HL-60/S4 (cell line): ENCODE measurements around the gene GLI3.

Experiments
- in situ Hi-C: fragments of 300-500 bp; cut with MboI; formaldehyde crosslinking; loops from 2 replicates; pipeline ENCODE4 v1.14.3; 2022; ENCODE audit warnings: low sequenced_read_pairs

GLI3 gene

GRCh38 chr7:42106562-42106961 lies 130.4 kb downstream of the GLI3 start:
- in situ Hi-C loops: no loop called here

- in situ Hi-C loops: no loop called here
Measured at GRCh38 chr7:42105554-42106358, 131.3 kb downstream of the GLI3 start.

- in situ Hi-C loops: no loop called here
Measured at GRCh38 chr7:42104694-42105093, 132.3 kb downstream of the GLI3 start.

GRCh38 chr7:42104231-42104630 lies 132.8 kb downstream of the GLI3 start:
- in situ Hi-C loops: no loop called here

DNA sequence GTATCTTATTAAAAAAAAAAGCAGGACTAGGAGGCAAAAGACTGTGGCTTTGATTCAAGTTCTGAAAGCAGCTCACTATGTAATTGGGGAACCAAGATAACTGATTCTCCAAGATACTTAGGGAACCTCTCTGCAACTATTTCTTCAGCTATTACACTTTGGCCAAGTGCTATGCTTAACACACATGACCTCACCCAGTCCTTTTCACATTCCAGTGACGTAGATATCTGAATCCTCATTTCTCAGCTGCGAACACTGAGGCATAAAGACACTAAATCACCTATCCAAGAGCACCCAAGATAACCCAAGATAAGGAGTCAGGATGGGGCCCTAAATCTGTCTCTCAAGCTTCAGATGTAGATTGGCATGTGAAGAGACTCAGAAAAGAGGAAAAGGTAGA lies 133.6 kb downstream of the GLI3 start:
- in situ Hi-C loops: no loop called here

DNA sequence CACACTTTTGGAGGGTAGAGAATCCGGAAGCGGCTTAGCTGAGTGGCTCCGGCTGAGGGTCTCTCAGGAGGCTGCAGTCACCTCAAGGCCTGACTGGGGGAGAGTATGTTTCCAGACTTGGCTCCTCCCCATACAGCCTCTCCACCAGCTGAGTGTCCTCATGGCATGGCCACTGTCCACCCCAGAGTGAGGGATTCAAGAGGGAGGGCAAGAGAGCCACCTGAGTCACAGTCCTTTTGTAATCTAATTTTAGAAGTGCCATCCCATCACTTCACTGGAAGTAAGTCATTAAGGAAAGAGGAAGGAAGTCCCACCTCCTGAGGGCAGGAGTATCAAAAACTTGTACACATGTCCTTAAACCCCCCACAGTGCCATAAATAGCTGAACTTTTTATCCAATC lies 134.0 kb downstream of the GLI3 start:
- in situ Hi-C loops: no loop called here

DNA sequence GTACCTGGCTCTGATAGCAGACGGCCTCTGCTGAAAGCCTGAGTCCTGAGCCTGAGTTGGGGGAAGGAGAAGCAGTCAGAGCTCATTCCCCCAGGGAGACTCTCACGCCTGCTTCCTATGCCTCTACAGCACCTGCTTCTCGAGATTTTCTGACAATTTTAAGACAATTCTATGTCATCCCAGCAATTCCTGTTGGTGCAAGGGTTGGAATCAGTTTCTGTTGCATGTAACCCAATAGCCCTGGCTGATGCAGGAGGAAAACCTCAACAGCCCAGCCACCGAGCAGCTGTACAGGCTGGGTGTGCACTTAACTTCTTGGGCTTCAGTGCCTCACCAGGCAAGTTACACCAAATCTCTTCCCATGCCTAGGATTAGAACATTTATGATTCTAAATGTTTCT lies 134.7 kb downstream of the GLI3 start:
- in situ Hi-C loops: no loop called here

GRCh38 chr7:42100156-42100508 lies 136.9 kb downstream of the GLI3 start:
- in situ Hi-C loops: no loop called here

DNA sequence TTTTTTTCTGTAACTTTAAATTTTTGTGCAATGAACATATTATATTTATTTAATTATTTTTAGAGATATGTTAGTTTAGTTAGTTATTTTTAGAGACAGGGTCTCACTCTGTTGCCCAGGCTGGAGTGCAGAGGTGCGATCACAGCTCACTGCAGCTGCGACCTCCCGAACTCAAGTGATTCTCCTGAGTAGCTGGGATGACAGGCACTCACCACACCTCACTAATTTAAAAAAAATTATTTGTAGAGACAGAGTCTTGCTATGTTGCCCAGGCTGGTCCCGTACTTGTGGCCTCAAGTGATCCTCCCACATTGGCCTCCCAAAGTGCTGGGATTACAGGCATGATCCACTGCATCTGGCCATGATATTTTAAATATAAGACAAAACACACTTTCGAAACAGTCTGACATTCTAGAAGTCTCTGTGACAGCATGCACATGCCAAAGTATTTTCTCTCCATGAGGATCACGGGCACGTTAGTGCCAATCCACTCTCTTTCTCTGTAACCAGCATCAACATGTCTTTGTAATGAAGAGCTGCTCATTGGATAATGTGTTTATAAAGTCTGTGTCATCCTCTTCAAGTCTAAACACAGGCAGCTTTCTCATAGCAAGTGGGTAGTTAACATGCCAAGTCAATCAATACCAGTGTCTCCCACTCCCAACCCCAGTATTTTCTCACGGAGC lies 137.4 kb downstream of the GLI3 start:
- in situ Hi-C loops: no loop called here

DNA sequence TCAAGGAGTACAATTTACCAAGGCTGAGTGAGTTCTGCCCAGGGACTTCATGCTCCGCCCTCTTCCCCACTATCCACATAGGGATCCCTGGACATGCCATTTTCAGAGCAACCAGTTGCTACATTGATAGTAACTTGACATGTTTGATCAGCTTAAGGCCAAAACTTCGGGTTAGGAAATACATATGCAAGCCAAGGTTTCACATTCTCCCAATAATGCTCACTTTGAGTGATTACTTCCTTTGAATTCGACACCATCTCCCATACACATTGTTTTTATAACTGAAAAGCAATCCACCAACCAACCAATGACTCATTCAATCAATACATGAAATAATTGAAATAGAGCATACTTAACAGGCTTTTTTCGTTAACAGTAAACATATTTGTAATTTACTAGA lies 137.9 kb downstream of the GLI3 start:
- in situ Hi-C loops: no loop called here

- in situ Hi-C loops: no loop called here
Measured at GRCh38 chr7:42097752-42098151, 139.3 kb downstream of the GLI3 start.

- in situ Hi-C loops: no loop called here
Measured at GRCh38 chr7:42096681-42097561, 140.1 kb downstream of the GLI3 start.

GRCh38 chr7:42096268-42096667 lies 140.7 kb downstream of the GLI3 start:
- in situ Hi-C loops: no loop called here

DNA sequence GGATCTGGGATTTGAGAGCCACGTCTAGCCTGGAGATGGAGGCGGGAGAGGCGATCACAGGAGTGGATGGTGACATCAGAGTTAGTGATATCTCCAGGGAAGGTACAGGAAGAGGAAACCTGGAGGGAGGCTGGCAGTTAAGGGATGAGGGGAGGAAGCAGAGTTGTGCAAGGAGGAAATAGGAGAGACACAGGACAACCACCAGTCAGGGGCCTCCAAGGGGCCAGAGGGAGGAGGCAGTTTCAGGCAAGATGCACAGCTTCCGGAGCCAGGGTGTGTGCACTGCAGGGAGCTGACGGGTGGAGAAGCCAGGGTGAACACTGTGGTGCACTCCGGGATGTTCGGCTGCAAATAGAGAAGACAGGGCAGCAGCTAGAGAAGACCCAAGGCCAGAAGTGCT lies 141.2 kb downstream of the GLI3 start:
- in situ Hi-C loops: no loop called here

DNA sequence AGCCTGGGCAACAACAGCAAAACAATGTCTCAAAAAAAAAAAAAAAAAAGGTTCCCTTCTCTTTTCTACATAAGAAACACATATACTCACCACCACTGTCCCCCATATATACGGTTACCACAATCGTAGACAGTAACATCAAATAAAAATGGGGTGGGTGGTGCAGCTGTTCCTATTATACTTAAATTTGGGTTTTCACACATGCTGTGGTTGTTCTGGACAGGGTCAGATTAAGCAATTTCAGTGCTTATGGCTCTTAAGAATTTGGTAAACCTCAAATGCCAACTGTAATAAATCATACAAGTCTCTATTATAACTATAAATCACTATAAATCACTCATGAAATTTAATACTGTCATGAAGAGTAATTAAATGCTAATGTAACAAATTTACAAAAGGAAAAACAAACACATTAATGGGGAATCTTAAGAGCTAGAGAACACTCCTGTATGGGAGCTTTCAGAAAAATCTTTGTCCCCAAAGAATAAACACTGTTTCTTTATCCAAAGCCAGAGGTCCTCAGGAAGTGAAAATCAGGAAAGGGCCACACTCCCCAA lies 143.6 kb downstream of the GLI3 start:
- in situ Hi-C loops: no loop called here

DNA sequence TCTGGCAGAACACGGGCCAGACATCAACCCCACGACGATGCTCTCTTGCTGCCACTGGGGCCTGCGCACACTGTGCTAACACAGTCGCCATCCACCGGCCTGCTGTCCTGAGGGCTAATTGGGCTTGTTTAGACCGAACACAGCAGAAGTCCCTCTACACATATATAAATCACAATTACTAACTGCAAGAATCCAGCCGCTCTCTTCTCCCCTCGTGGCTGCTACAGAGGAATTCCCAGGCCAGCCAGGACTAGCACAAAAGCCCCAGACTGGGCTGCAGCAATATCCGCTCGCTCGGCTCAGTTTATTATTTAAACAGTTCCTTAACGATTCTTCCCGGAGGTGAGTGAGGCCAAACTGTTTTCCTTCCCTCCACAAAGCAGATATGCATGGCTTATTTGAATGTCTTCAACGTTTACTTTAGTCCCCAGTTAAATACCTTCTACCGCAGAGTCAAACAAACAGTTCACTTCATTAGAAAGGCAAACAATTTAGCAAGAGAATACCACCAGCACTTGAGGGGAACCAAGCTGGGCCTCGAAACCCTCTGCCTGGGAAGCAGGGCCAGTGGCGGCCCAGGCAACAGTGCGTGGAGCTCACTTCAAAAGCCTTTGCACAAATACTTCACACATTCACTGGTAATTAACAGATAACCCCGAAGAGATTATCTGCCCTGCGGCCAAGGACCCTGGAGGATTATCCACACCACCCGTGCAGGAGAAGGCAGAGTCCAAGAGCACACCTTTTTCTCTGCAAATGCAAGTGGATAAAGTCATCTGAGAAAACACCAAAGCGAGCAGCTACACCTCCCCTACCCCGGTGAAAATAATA lies 145.3 kb downstream of the GLI3 start:
- in situ Hi-C loops: no loop called here

DNA sequence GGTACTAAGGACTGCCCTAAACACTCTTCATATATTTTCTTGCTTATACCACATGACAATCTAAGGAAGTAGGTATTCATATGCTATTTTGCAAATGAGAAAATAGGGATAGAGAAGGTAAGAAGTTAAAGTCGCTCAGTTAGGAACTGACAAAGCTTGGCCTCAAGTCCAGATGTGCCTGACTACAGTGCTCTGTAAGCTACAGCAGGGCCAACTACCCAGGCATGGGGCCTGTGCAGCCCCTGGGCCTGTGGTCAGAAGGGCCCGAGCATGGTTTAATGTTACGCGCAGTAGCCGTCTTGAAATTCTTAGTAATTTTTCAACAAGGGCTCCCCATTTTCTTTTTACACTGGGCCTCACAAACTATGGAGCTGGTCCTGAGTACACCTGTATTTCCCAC lies 146.2 kb downstream of the GLI3 start:
- in situ Hi-C loops: no loop called here

- in situ Hi-C loops: no loop called here
Measured at GRCh38 chr7:42090056-42090455, 147.0 kb downstream of the GLI3 start.

DNA sequence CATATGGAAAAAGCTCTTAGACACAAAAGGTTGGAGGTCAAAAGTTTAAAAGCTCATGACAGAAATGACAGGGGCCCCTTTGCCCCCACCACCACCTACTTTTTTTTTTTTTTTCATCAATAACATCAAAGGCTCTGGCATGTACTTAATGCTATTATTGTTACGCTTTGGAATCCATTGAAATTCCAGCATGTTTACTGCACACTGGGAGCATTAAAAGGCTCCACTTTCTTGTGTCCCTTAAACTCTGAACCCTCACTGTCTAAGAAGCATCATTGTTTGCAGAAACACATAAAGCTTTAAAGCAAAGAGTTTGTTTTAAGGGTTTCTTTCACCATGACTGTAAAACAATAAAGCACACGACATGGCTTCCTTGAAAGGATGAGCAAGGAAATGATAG lies 149.4 kb downstream of the GLI3 start:
- in situ Hi-C loops: no loop called here

DNA sequence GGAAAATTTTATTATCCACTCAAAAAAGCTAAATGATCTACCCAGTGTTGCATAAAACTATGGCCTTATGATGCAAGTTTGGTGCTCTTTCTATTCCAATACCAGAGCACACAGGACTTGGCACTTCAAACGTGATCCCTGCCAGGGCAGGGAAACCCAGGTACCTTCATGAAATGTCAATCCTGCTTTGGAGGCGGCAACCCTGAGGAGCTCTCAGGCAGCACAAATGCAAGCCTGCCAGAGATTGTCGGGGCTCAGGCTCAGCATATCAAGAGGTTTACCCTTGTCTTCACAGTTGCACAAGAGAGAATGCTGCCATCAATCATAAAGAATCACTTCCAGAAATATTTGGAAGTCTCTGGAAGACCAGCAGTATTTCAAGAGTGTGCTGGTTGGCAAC lies 151.5 kb downstream of the GLI3 start:
- in situ Hi-C loops: no loop called here

- in situ Hi-C loops: no loop called here
Measured at GRCh38 chr7:42084263-42084662, 152.7 kb downstream of the GLI3 start.
